NCI-H1436 (cell line): ENCODE results near the gene GEMIN4.
"Not testable (repeated sequence)": the region's sequence is repeated elsewhere in the genome, so short reads cannot be mapped to it uniquely, and the experiment has no call there.

Source experiments
- DNase-seq: peaks from one replicate; lab custom pipeline; 2025; lab: John Stamatoyannopoulos, UW

The GEMIN4 gene

GRCh38 chr17:703081-703875, 48.8 kb downstream of the GEMIN4 start:
- DNase-seq, result no peak

GRCh38 chr17:700504-701094, 51.5 kb downstream of the GEMIN4 start:
- no peak for DNase-seq

- DNase-seq, result no peak
Measured at GRCh38 chr17:699345-699744, 52.7 kb downstream of the GEMIN4 start.

GRCh38 chr17:698096-698495, 54.0 kb downstream of the GEMIN4 start:
- not testable (repeated sequence) for DNase-seq

GRCh38 chr17:697682-698081, 54.4 kb downstream of the GEMIN4 start:
- no peak for DNase-seq

- no peak for DNase-seq
Measured at GRCh38 chr17:696369-696768, 55.7 kb downstream of the GEMIN4 start.
